Naive thymus-derived CD4-positive, alpha-beta T cell (primary cell): ENCODE data around the gene PPM1K. TPM values are rescaled to one million over a fixed set of nuclear protein-coding genes. Genes with fewer than 3 reads are reported as not detected.

ENCODE experiments used
- ATAC-seq: fragments of 150-1000 bp; cut with Tn5 transposase; 2 replicates; pipeline ENCODE4 v1.10.0; 2021; ENCODE audit warnings: mild to moderate bottlenecking, moderate library complexity
- CTCF ChIA-PET: fragments of 350-600 bp; sonication (Branson Sonifier 250); formaldehyde crosslinking; loops from one replicate; lab custom pipeline; 2021; ENCODE audit warnings: antibody characterized with exemption; lab: Charles Lee
- POLR2A ChIA-PET: fragments of 350-600 bp; sonication (Branson Sonifier 250); formaldehyde crosslinking; loops from one replicate; lab custom pipeline; 2021; ENCODE audit warnings: antibody characterized with exemption, inconsistent platforms; lab: Charles Lee
- DNase-seq, 9 donors: peaks; one replicate each; pipeline versions ENCODE4 v3.0.0 to v3.0.0-alpha.2; 2020 to 2022; ENCODE audit warnings: mixed read lengths in 1 of 9
- H3K27ac ChIP-seq: one replicate; pipeline ENCODE4 v1.7.0; 2013; ENCODE audit warnings: mild to moderate bottlenecking, low read depth, low read length, moderate library complexity
- H3K27me3 ChIP-seq, 2 donors: one replicate each; pipeline ENCODE4 v1.7.0; 2013; ENCODE audit warnings: low read length in 2 of 2, mild to moderate bottlenecking in 2 of 2, moderate library complexity in 2 of 2; ENCODE audit not compliant: control insufficient read depth in 2 of 2, insufficient read depth in 2 of 2
- H3K36me3 ChIP-seq, 3 experiments: 1 replicate in 2 of 3; 2 replicates in 1 of 3; pipeline ENCODE4 v1.7.0; 2013; ENCODE audit warnings: low read length in 3 of 3, mild to moderate bottlenecking in 3 of 3, moderate library complexity in 1 of 3; ENCODE audit not compliant: insufficient read depth in 3 of 3, control insufficient read depth in 2 of 3
- H3K4me1 ChIP-seq, 2 donors: one replicate each; pipeline ENCODE4 v1.7.0; 2013; ENCODE audit warnings: low read length in 2 of 2, mild to moderate bottlenecking in 2 of 2, moderate library complexity in 1 of 2; ENCODE audit not compliant: control insufficient read depth in 2 of 2, insufficient read depth in 2 of 2
- H3K4me3 ChIP-seq: 2 replicates; pipeline ENCODE4 v1.7.0; 2013; ENCODE audit warnings: mild to moderate bottlenecking, low read length
- H3K9me3 ChIP-seq, 3 experiments: 1 replicate in 2 of 3; 2 replicates in 1 of 3; pipeline ENCODE4 v1.7.0; 2013; ENCODE audit warnings: low read length in 3 of 3; ENCODE audit not compliant: control insufficient read depth in 2 of 3
- H3K27ac Mint-ChIP-seq, 9 donors: one replicate each; pipeline ENCODE4 v1.8.0; 2020 to 2022; ENCODE audit warnings: mixed read lengths in 9 of 9, mild to moderate bottlenecking in 8 of 9, moderate library complexity in 5 of 9, inconsistent platforms in 2 of 9
- H3K27me3 Mint-ChIP-seq, 5 donors: one replicate each; pipeline ENCODE4 v1.8.0; 2021 to 2022; ENCODE audit warnings: mixed read lengths in 5 of 5, mild to moderate bottlenecking in 1 of 5
- H3K36me3 Mint-ChIP-seq, 5 donors: one replicate each; pipeline ENCODE4 v1.8.0; 2020 to 2022; ENCODE audit warnings: mixed read lengths in 5 of 5, mild to moderate bottlenecking in 3 of 5, inconsistent platforms in 1 of 5
- H3K4me1 Mint-ChIP-seq, 7 donors: one replicate each; pipeline ENCODE4 v1.8.0; 2020 to 2022; ENCODE audit warnings: mixed read lengths in 7 of 7, mild to moderate bottlenecking in 3 of 7, inconsistent platforms in 1 of 7
- H3K4me3 Mint-ChIP-seq, 10 donors: one replicate each; pipeline ENCODE4 v1.8.0; 2020 to 2022; ENCODE audit warnings: mild to moderate bottlenecking in 10 of 10, mixed read lengths in 10 of 10, moderate library complexity in 6 of 10, inconsistent platforms in 2 of 10
- H3K9me3 Mint-ChIP-seq, 11 donors: one replicate each; pipeline ENCODE4 v1.8.0; 2020 to 2022; ENCODE audit warnings: mixed read lengths in 11 of 11, mild to moderate bottlenecking in 4 of 11, inconsistent platforms in 1 of 11, moderate library complexity in 1 of 11
- intact Hi-C, 2 donors: fragments of 100-400 bp; cut with micrococcal nuclease; formaldehyde crosslinking; loops; one replicate each; pipeline ENCODE4 v1.15.1; 2023
- polyA plus RNA-seq, 2 donors: library from polyadenylated mRNA; unstranded; fragments of 300-500 nt; fragmentation: Illumina TruSeq; gene quantifications; one replicate each; pipeline ENCODE4 v1.2.3, GENCODE V29; 2021
- total RNA-seq, 6 experiments: library from RNA in 5 of 6; stranded (reverse) in 5 of 6; gene quantifications; 1 replicate in 5 of 6; 2 replicates in 1 of 6; pipeline ENCODE4 v1.2.3 and lab custom pipeline; 2021 to 2026

PPM1K gene
- total and polyA plus RNA-seq, 7 experiments from 2014 or later: 64.3 to 92.7 (median 91.0) TPM

GRCh38 chr4:88246600-88246999 is 37.8 kb downstream of the PPM1K start:
- CTCF ChIA-PET: no interaction called here
- H3K4me3 Mint-ChIP-seq: no peak overlapping the region
- peaks cover 0 to 4% (median 0%) of the 10 kb centered on the region in 5 donors for H3K27me3 Mint-ChIP-seq
- no peak for DNase-seq
- H3K9me3 Mint-ChIP-seq: no peaks in the 10 kb centered on the region
- POLR2A ChIA-PET: interaction anchor here (1.3 kb wide), 1 partner anchor 22 kb away, joined by 3 read pairs; no protein-coding TSS in a partner anchor
- H3K27ac Mint-ChIP-seq: no peak overlapping the region
- H3K36me3 ChIP-seq: no peaks in the 10 kb centered on the region
- ATAC-seq: no peak
- H3K36me3 Mint-ChIP-seq: no peaks in the 10 kb centered on the region
- no peak overlapping the region for H3K27ac ChIP-seq
- H3K27me3 ChIP-seq: no peaks in the 10 kb centered on the region
- H3K4me3 ChIP-seq: no peak overlapping the region
- peaks cover 7 to 19% (median 16%) of the 10 kb centered on the region in 7 donors for H3K4me1 Mint-ChIP-seq
- intact Hi-C loops: no loop called here
- peaks cover 0 to 4% of the 10 kb centered on the region in 2 donors for H3K4me1 ChIP-seq
- H3K9me3 ChIP-seq: no peaks in the 10 kb centered on the region

- H3K27ac ChIP-seq: no peak overlapping the region
Observed at GRCh38 chr4:88244816-88245579, 39.4 kb downstream of the PPM1K start.

GRCh38 chr4:88244056-88244455 is 40.3 kb downstream of the PPM1K start:
- peaks cover 7 to 19% (median 16%) of the 10 kb centered on the region in 7 donors for H3K4me1 Mint-ChIP-seq
- Histone ChIP-seq H3K4me1 (peaks cover 0 to 4% of the 10 kb centered on the region in 2 donors), H3K36me3 (no peaks in the 10 kb centered on the region), H3K4me3 (no peak overlapping the region), H3K9me3 (no peaks in the 10 kb centered on the region), H3K27ac (no peak overlapping the region), H3K27me3 (no peaks in the 10 kb centered on the region)
- POLR2A ChIA-PET: interaction anchor here (2.9 kb wide), 1 partner anchor 40 kb away, joined by 25 read pairs; the partner anchor contains the start of gene PPM1K
- CTCF ChIA-PET: interaction anchor here (1.0 kb wide), 1 partner anchor 115 kb away, joined by 3 read pairs; no protein-coding TSS in a partner anchor
- no peaks in the 10 kb centered on the region for H3K9me3 Mint-ChIP-seq
- no peak overlapping the region for H3K4me3 Mint-ChIP-seq
- ATAC-seq: peak; percentile 11
- no peak overlapping the region for H3K27ac Mint-ChIP-seq
- H3K36me3 Mint-ChIP-seq: no peaks in the 10 kb centered on the region
- peaks cover 0 to 2% (median 0%) of the 10 kb centered on the region in 5 donors for H3K27me3 Mint-ChIP-seq
- DNase-seq: no peak
- intact Hi-C loops: loop anchor here in 1 of 2 donors (2.0 kb wide), 1 partner anchor 13 kb away; no protein-coding TSS in a partner anchor

More at GRCh38 chr4:88244816-88245579, 39.4 kb downstream of the PPM1K start:
- intact Hi-C loops: loop anchor here in 1 of 2 donors (1.0 to 2.0 kb wide), 2 partner anchors 14 to 39 kb away; partner anchors contain the start of gene PPM1K
- Mint-ChIP-seq H3K4me1 (peaks cover 7 to 19% (median 16%) of the 10 kb centered on the region in 7 donors), H3K9me3 (no peaks in the 10 kb centered on the region), H3K27ac (peak overlapping the region in 8 of 9 donors; percentile 17 to 86 (median 55)), H3K27me3 (peaks cover 0 to 2% (median 0%) of the 10 kb centered on the region in 5 donors), H3K4me3 (peak overlapping the region; percentile 39 to 86 (median 76)), H3K36me3 (no peaks in the 10 kb centered on the region)
- H3K4me1 ChIP-seq: peaks cover 0 to 4% of the 10 kb centered on the region in 2 donors
- peak; percentile 80 for ATAC-seq
- no peaks in the 10 kb centered on the region for H3K9me3 ChIP-seq
- H3K36me3 ChIP-seq: no peaks in the 10 kb centered on the region
- POLR2A ChIA-PET: interaction anchor here (0.7 to 2.9 kb wide), 2 partner anchors 39 to 1238 kb away, joined by 3 to 25 read pairs; partner anchors contain the start of gene PPM1K
- peak; percentile 14 to 45 (median 28) for DNase-seq
- CTCF ChIA-PET: no interaction called here
- H3K27me3 ChIP-seq: no peaks in the 10 kb centered on the region
- H3K4me3 ChIP-seq: peak overlapping the region; percentile 46

GRCh38 chr4:88242144-88242543 is 42.2 kb downstream of the PPM1K start:
- no peaks in the 10 kb centered on the region for H3K36me3 ChIP-seq
- ATAC-seq: no peak

GRCh38 chr4:88240297-88240714 is 44.1 kb downstream of the PPM1K start:
- H3K27me3 ChIP-seq: no peaks in the 10 kb centered on the region
- no peak overlapping the region for H3K27ac ChIP-seq
- intact Hi-C loops: no loop called here
- H3K4me3 ChIP-seq: no peak overlapping the region
- no peaks in the 10 kb centered on the region for H3K36me3 ChIP-seq
- no peak overlapping the region for H3K4me3 Mint-ChIP-seq
- peaks cover 0 to 3% (median 0%) of the 10 kb centered on the region in 5 donors for H3K36me3 Mint-ChIP-seq
- ChIA-PET CTCF (interaction anchor here (0.7 kb wide), 1 partner anchor 286 kb away, joined by 3 read pairs; no protein-coding TSS in a partner anchor), POLR2A (interaction anchor here (0.6 to 1.1 kb wide), 2 partner anchors 15 to 44 kb away, joined by 3 to 4 read pairs; partner anchors contain the start of gene PPM1K)
- ATAC-seq (peak; percentile 52), DNase-seq (no peak)
- peaks cover 0 to 4% of the 10 kb centered on the region in 2 donors for H3K4me1 ChIP-seq
- H3K4me1 Mint-ChIP-seq: peaks cover 3 to 11% (median 7%) of the 10 kb centered on the region in 7 donors
- peaks cover 0 to 26% (median 0%) of the 10 kb centered on the region in 5 donors for H3K27me3 Mint-ChIP-seq
- H3K27ac Mint-ChIP-seq: no peak overlapping the region
- no peaks in the 10 kb centered on the region for H3K9me3 ChIP-seq
- peaks cover 0 to 14% (median 5%) of the 10 kb centered on the region in 11 donors for H3K9me3 Mint-ChIP-seq

More at GRCh38 chr4:88242144-88242543, 42.2 kb downstream of the PPM1K start:
- intact Hi-C loops: no loop called here
- no peak overlapping the region for H3K4me3 Mint-ChIP-seq
- Histone ChIP-seq H3K4me3 (no peak overlapping the region), H3K9me3 (no peaks in the 10 kb centered on the region), H3K27me3 (no peaks in the 10 kb centered on the region), H3K4me1 (peaks cover 0 to 4% of the 10 kb centered on the region in 2 donors), H3K27ac (no peak overlapping the region)
- H3K4me1 Mint-ChIP-seq: peaks cover 7 to 19% (median 16%) of the 10 kb centered on the region in 7 donors
- no peak overlapping the region for H3K27ac Mint-ChIP-seq
- ChIA-PET CTCF (interaction anchor here (0.5 kb wide), 1 partner anchor 160 kb away, joined by 3 read pairs; no protein-coding TSS in a partner anchor), POLR2A (interaction anchor here (0.8 to 1.7 kb wide), 3 partner anchors 11 to 42 kb away, joined by 3 to 8 read pairs (median 5); partner anchors contain the start of gene PPM1K)
- H3K27me3 Mint-ChIP-seq: peaks cover 0 to 13% (median 0%) of the 10 kb centered on the region in 5 donors
- H3K9me3 Mint-ChIP-seq: peaks cover 0 to 13% (median 5%) of the 10 kb centered on the region in 11 donors
- DNase-seq: no peak
- H3K36me3 Mint-ChIP-seq: peaks cover 0 to 3% (median 0%) of the 10 kb centered on the region in 5 donors
